ENCODE results near the gene MED29. TPM values are rescaled to one million over a fixed set of nuclear protein-coding genes. Genes with fewer than 3 reads are reported as not detected.
A peak's percentile ranks its signal among the peaks of the same experiment; 100 is the strongest.

MED29 gene
- total and polyA plus RNA-seq, 2 experiments from 2014 or later, result 26.1 to 62.0 TPM

DNA sequence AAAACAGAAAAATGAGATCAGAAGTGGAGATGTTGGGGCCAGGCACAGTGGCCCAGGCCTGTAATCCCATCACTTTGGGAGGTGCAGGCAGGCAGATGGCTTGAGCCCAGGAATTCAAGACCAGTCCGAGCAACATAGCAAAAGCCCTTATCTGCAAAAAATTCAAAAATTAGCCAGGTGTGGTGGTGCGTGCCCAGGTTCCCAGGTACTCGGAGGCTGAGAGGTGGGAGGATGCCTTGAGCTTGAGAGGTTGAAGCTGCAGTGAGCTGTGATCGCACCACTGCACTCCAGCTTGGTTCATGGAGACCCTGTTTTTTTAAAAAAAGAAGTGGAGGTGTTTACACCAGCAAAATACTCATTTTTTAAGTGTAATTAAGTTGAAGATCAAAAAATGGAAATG is 8.9 kb downstream of the MED29 start:
- peaks cover 36% of the 10 kb centered on the region for H3K4me1 Mint-ChIP-seq
- H3K9me3 Mint-ChIP-seq, result peaks cover 4% of the 10 kb centered on the region; the same call in 1 of the 3 replicates
- H3K27ac Mint-ChIP-seq, result peak overlapping the region; percentile 7; the same call in 1 of the 2 replicates
- peaks cover 47% of the 10 kb centered on the region; the same call in 1 of the 2 replicates for H3F3A ChIP-seq (replicated peaks; ENCODE audit: low read depth)
- no peaks in the 10 kb centered on the region for H3K27me3 ChIP-seq (ENCODE audit: insufficient read depth)
- no peak overlapping the region for H3K4me2 ChIP-seq
- H3K4me3 Mint-ChIP-seq, result no peak overlapping the region; the same call in 2 of the 3 replicates
- H3K4me3 ChIP-seq, result no peak overlapping the region
- H3K79me2 ChIP-seq (replicated peaks; ENCODE audit: insufficient read depth), result no peaks in the 10 kb centered on the region
- H3K9me2 ChIP-seq (ENCODE audit: insufficient read depth), result no peaks in the 10 kb centered on the region
- no peaks in the 10 kb centered on the region for H3K36me3 ChIP-seq (ENCODE audit: insufficient read depth)
- H4K20me1 ChIP-seq (replicated peaks; ENCODE audit: insufficient read depth), result no peaks in the 10 kb centered on the region; the same call in 1 of the 2 replicates
- no peak for ATAC-seq
- DNase-seq (ENCODE audit: low spot score), result no peak
- peaks cover 14% of the 10 kb centered on the region for H3K27me3 Mint-ChIP-seq (ENCODE audit: insufficient read depth, low read depth, poor library complexity)
- no peak for TF ChIP-seq ZNF331 (CRISPR knock-in tag; IDR thresholded peaks at IDR 0.05; ENCODE audit: low read depth)
- TF ChIP-seq EZH2 (IDR thresholded peaks at IDR 0.05; ENCODE audit: low read depth, unreplicated experiment), result no peak
- TF ChIP-seq EZH2phosphoT487 (IDR thresholded peaks at IDR 0.05; ENCODE audit: unreplicated experiment), result no peak
- no peak for TF ChIP-seq CTCF (conservative IDR thresholded peaks at IDR 0.05; ENCODE audit: low read depth in 2 of 2)
- TF ChIP-seq, protein P1, sequence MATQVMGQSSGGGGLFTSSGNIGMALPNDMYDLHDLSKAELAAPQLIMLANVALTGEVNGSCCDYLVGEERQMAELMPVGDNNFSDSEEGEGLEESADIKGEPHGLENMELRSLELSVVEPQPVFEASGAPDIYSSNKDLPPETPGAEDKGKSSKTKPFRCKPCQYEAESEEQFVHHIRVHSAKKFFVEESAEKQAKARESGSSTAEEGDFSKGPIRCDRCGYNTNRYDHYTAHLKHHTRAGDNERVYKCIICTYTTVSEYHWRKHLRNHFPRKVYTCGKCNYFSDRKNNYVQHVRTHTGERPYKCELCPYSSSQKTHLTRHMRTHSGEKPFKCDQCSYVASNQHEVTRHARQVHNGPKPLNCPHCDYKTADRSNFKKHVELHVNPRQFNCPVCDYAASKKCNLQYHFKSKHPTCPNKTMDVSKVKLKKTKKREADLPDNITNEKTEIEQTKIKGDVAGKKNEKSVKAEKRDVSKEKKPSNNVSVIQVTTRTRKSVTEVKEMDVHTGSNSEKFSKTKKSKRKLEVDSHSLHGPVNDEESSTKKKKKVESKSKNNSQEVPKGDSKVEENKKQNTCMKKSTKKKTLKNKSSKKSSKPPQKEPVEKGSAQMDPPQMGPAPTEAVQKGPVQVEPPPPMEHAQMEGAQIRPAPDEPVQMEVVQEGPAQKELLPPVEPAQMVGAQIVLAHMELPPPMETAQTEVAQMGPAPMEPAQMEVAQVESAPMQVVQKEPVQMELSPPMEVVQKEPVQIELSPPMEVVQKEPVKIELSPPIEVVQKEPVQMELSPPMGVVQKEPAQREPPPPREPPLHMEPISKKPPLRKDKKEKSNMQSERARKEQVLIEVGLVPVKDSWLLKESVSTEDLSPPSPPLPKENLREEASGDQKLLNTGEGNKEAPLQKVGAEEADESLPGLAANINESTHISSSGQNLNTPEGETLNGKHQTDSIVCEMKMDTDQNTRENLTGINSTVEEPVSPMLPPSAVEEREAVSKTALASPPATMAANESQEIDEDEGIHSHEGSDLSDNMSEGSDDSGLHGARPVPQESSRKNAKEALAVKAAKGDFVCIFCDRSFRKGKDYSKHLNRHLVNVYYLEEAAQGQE (IDR thresholded peaks at IDR 0.05; ENCODE audit: unreplicated experiment), result no peak
- TF ChIP-seq ZNF462 (CRISPR knock-in tag; IDR thresholded peaks at IDR 0.05), result no peak
- no peak for TF ChIP-seq POLR2AphosphoS5 (IDR thresholded peaks at IDR 0.05; ENCODE audit: low read depth)
- TF ChIP-seq STAT1 (IDR thresholded peaks at IDR 0.05; ENCODE audit: unreplicated experiment), result no peak
- TF ChIP-seq, protein P2, sequence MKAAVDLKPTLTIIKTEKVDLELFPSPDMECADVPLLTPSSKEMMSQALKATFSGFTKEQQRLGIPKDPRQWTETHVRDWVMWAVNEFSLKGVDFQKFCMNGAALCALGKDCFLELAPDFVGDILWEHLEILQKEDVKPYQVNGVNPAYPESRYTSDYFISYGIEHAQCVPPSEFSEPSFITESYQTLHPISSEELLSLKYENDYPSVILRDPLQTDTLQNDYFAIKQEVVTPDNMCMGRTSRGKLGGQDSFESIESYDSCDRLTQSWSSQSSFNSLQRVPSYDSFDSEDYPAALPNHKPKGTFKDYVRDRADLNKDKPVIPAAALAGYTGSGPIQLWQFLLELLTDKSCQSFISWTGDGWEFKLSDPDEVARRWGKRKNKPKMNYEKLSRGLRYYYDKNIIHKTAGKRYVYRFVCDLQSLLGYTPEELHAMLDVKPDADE (IDR thresholded peaks at IDR 0.05), result no peak
- no peak for TF ChIP-seq ZNF114 (CRISPR knock-in tag; IDR thresholded peaks at IDR 0.05)
- TF ChIP-seq NANOG (IDR thresholded peaks at IDR 0.05; ENCODE audit: borderline replicate concordance), result no peak
- TF ChIP-seq CREB1 (CRISPR knock-in tag; IDR thresholded peaks at IDR 0.05; ENCODE audit: low read depth), result no peak
- TF ChIP-seq JUNB (IDR thresholded peaks at IDR 0.05; ENCODE audit: unreplicated experiment), result no peak
- no peak overlapping the region for H2AFZ ChIP-seq
- no peak overlapping the region for H3K27ac ChIP-seq (ENCODE audit: low read depth)
- H3K36me3 Mint-ChIP-seq (ENCODE audit: low read depth), result peaks cover 19% of the 10 kb centered on the region
- peaks cover 31% of the 10 kb centered on the region for H3K4me1 ChIP-seq (ENCODE audit: insufficient read depth)
